Mucosa of rectum (tissue), 2 donors: ENCODE results near the gene VPS13D.

ENCODE experiments used
- H3K27ac ChIP-seq, 2 donors: one replicate each; pipeline ENCODE4 v1.7.0; 2013; ENCODE audit warnings: inconsistent platforms in 2 of 2, low read depth in 2 of 2, low read length in 2 of 2
- H3K27me3 ChIP-seq, 2 donors: one replicate each; pipeline ENCODE4 v1.7.0; 2013; ENCODE audit warnings: low read length in 2 of 2; ENCODE audit not compliant: control insufficient read depth in 2 of 2, insufficient read depth in 2 of 2
- H3K36me3 ChIP-seq, 2 donors: one replicate each; pipeline ENCODE4 v1.7.0; 2013; ENCODE audit warnings: low read length in 2 of 2; ENCODE audit not compliant: control insufficient read depth in 2 of 2, insufficient read depth in 2 of 2
- H3K4me1 ChIP-seq, 2 donors: one replicate each; pipeline ENCODE4 v1.7.0; 2013; ENCODE audit warnings: low read length in 2 of 2, mild to moderate bottlenecking in 1 of 2; ENCODE audit not compliant: control insufficient read depth in 2 of 2, insufficient read depth in 2 of 2
- H3K4me3 ChIP-seq, 2 donors: one replicate each; pipeline ENCODE4 v1.7.0; 2013; ENCODE audit warnings: low read length in 2 of 2
- H3K9ac ChIP-seq, 2 donors: one replicate each; pipeline ENCODE4 v1.7.0; 2013; ENCODE audit warnings: low read length in 2 of 2, low read depth in 1 of 2, mild to moderate bottlenecking in 1 of 2
- H3K9me3 ChIP-seq, 2 donors: one replicate each; pipeline ENCODE4 v1.7.0; 2013; ENCODE audit warnings: low read length in 2 of 2; ENCODE audit not compliant: control insufficient read depth in 2 of 2
- donor health status: healthy.
- donor health status: Normal muscosa, but diverticular disease.

The VPS13D gene

DNA sequence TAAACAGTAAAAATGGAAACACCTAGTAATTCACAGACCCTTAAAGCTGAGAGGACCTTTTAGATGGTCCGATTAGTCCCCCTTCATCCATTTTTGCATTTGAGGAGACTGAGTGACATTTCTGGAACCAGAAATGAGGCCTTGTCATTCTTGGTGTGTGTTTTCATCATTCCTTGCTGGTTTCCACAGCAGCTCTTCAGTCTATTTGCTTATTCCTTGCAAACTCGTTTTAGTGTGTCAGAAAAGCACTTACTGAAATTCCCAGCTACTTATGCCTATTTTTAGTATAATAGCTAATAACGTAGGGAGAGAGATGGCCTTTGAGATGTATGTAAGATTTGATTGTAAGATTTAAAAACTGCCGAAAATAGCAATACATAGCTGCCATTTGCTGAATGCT, 70.9 kb downstream of the VPS13D start:
- H3K4me3 ChIP-seq: no peak overlapping the region
- H3K9me3 ChIP-seq: no peaks in the 10 kb centered on the region
- H3K27ac ChIP-seq: no peak overlapping the region
- peaks cover 33 to 56% of the 10 kb centered on the region in 2 donors for H3K36me3 ChIP-seq
- no peaks in the 10 kb centered on the region for H3K27me3 ChIP-seq
- no peak overlapping the region for H3K9ac ChIP-seq
- no peaks in the 10 kb centered on the region for H3K4me1 ChIP-seq

DNA sequence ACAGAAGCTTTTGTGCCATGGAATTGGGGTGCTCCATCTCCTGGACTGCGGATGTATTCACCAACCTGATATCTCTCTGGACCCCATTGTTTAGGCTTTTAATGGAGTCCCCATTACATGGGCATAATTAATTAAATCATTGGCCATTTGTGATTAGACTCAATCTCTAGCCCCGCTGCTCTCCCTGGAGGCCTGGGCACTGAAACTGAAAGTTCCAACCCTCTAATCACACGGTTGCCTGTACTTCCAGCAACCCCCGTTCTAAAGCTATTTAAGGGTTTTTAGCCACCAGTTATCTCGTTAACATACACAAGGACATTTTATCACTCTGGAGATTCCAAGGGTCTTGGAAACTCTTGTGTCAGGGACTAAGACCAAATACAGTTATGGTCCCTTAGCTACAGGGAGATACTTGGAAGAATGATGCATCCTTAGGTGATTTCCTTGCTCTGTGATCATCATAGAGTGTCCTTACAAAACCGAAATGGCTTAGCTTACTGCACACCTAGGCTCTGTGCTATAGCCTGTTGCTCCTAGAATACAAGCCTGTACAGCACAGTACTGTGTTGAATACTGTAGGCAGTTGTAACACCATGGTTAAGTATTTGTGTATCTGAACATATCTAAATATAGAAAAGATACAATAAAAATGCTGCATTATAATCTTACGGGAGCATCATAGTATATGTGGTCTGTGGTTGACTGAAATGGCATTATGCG, 71.8 kb downstream of the VPS13D start:
- H3K4me3 ChIP-seq: no peak overlapping the region
- peaks cover 34 to 55% of the 10 kb centered on the region in 2 donors for H3K36me3 ChIP-seq
- no peaks in the 10 kb centered on the region for H3K9me3 ChIP-seq
- no peak overlapping the region for H3K27ac ChIP-seq
- H3K9ac ChIP-seq: no peak overlapping the region
- no peaks in the 10 kb centered on the region for H3K27me3 ChIP-seq
- no peaks in the 10 kb centered on the region for H3K4me1 ChIP-seq

DNA sequence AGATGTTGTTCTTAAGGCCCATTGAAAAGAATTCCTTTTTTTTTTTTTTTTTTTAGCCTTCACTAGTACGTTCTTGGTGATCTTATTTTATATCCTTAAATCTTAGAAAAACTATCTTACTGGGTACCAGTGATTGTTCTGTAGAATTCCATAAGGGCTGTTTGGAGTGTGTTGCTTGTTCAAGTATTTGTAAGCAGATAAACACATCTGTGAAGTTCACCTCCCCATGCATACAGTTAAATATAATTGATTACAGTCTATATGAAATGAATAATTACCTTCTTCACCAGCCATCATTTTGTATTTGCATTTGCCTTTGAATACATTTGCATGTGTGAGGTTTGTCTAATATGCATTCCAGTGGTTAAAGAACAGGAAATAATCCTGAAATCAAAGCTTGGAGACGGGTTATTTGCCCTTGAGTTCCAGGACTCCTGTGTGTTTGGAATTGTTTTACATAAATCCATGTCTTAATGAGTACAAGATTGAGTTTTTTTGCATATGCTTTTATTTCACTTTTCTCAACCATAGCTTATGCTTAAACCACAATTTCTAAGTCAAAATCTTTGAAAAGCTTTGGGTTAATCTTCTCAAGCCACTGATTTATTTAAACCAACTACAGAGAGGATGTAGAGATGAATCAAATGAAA, 73.1 kb downstream of the VPS13D start:
- H3K4me1 ChIP-seq: no peaks in the 10 kb centered on the region
- H3K9me3 ChIP-seq: no peaks in the 10 kb centered on the region
- H3K27me3 ChIP-seq: no peaks in the 10 kb centered on the region
- no peak overlapping the region for H3K9ac ChIP-seq
- no peak overlapping the region for H3K4me3 ChIP-seq
- peaks cover 41 to 53% of the 10 kb centered on the region in 2 donors for H3K36me3 ChIP-seq
- H3K27ac ChIP-seq: no peak overlapping the region

DNA sequence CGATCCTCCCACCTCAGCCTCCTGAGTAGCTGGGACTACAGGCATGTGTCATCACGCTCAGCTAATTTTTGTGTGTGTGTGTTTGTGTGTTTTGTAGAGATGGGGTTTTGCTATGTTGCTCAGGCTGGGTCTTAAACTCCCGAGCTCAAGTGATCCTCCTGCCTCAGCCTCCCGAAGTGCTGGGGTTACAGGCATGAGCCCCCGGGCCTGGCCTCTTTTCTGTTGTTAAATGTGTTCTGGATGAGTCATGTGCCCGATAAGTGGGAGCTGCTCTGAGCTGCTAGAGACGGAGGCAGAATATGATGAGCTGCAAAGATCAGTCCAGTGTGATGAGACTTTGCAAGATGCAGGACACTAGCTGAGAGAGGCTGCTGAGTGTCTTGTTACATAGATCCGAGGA, 75.5 kb downstream of the VPS13D start:
- Histone ChIP-seq H3K9me3 (no peaks in the 10 kb centered on the region), H3K27me3 (no peaks in the 10 kb centered on the region), H3K4me3 (no peak overlapping the region), H3K9ac (no peak overlapping the region), H3K4me1 (peaks cover 0 to 2% of the 10 kb centered on the region in 2 donors), H3K36me3 (peaks cover 55 to 58% of the 10 kb centered on the region in 2 donors), H3K27ac (no peak overlapping the region)

DNA sequence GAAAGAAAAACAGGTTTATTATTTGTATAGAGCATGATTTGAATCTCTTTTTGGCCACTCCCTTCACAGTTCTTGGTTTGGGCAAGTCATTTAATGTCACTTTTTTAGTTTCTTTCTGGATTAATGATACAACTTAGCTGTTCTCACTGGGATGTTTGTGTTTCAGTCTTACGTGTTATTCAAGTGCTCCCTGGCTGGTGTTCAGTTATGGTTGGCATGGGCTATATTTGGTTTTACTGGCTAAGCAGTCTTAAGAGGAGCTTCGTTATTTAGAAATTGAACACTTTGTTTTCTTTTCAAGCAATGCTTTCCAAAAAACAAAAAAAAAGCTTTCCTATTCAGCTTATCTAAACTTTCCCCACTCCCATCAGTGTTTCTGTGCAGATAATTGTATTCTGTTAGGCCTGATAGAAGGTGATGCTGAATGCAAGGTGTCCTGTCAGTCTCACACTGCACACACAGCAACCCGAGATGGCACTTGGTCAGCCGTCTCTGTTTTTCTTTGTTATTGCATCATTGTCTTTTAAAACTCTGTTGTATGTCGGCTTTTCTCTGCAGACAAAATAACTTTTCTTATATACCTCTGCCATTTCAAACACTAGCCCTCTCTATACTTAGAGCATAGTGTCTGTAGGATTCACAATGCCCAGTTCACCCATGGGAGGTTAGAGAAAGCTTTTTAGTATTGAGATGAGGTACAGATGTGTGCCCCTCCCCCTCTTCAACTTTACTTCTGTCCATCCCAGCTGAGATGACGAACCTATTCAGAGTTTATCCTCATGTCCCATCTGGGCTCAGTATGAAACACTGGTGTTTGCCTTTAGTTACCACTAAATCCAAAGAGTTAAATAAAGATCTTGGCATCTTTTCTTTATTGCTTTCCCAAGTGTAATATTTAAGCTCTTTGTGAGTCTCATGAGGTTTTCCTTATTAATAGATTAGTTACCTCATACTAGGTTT, 80.2 kb downstream of the VPS13D start:
- Histone ChIP-seq H3K9me3 (no peaks in the 10 kb centered on the region), H3K36me3 (peaks cover 59 to 65% of the 10 kb centered on the region in 2 donors), H3K4me1 (peaks cover 0 to 2% of the 10 kb centered on the region in 2 donors), H3K9ac (no peak overlapping the region), H3K4me3 (no peak overlapping the region), H3K27me3 (no peaks in the 10 kb centered on the region), H3K27ac (peak overlapping the region in 1 of 2 donors; percentile 32)

DNA sequence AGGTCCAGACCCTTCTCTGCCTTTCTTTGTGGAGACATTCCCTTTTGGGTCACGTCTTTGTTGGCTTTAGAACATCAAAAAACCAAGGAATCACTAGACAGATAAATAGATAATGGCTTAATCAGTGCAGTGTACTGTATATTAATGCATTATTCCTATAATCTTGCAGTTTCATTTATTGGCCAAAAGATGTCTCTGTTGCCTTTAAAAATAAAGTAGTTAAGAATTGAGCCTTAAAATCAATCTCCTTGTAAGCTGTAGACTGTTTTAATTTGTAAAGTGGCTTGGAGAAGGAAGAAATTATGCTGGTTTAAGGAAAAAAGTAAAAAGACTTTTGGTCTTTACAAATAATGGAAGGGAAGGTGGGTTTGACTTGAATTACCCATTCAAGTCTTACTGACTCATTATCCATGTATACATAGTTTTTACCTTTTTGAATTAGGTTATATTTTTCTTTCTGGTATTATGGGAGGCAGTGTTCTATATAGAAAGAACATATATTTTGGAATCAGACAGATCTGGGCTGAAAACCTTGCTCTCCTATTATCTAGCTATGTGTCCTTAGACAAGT, 84.6 kb downstream of the VPS13D start:
- no peak overlapping the region for H3K4me3 ChIP-seq
- no peak overlapping the region for H3K9ac ChIP-seq
- peaks cover 0 to 2% of the 10 kb centered on the region in 2 donors for H3K4me1 ChIP-seq
- no peaks in the 10 kb centered on the region for H3K9me3 ChIP-seq
- peak overlapping the region in 1 of 2 donors; percentile 6 for H3K27ac ChIP-seq
- H3K27me3 ChIP-seq: no peaks in the 10 kb centered on the region
- H3K36me3 ChIP-seq: peaks cover 61 to 62% of the 10 kb centered on the region in 2 donors

DNA sequence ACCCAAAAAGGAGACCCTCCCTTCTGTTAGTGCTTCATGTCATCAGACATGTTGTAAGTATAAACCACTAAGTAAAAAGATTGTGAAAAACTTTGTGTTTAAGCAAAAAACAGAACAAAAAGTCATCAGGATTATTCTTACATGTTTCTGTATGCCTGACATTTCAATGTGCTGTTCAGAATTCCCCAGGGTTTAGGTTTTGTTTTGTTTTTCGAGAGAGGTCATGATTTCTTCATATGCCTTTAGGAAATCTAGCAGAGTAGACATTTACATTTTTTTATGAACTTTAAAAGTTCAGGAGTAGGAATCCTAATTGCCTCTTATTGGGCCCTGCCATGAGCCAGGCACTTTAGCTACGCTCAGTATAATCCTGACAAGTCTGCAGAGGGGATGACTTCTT, 85.3 kb downstream of the VPS13D start:
- peaks cover 62 to 66% of the 10 kb centered on the region in 2 donors for H3K36me3 ChIP-seq
- no peaks in the 10 kb centered on the region for H3K27me3 ChIP-seq
- H3K4me3 ChIP-seq: no peak overlapping the region
- H3K4me1 ChIP-seq: peaks cover 0 to 2% of the 10 kb centered on the region in 2 donors
- no peak overlapping the region for H3K27ac ChIP-seq
- no peak overlapping the region for H3K9ac ChIP-seq
- no peaks in the 10 kb centered on the region for H3K9me3 ChIP-seq

DNA sequence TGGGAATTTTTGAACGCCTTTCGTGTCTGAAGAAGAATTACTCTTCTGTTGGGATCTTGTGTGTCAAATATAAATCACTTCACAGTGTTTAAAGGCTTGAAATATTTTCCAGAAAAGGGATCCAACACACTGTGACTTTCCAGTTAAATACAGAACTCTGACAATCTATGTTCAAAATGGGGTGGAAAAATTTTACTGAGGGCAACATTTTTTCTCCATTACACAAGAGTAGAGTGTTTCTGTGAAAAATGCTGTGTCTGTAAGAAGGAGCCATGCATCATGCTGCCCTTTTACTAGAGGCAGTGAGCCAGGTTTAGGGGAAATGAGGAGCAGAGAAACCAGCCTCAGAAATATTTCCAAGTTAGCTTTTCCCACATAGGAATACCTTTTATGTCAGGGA, 86.5 kb downstream of the VPS13D start:
- peaks cover 68 to 70% of the 10 kb centered on the region in 2 donors for H3K36me3 ChIP-seq
- no peak overlapping the region for H3K4me3 ChIP-seq
- no peak overlapping the region for H3K9ac ChIP-seq
- H3K27ac ChIP-seq: peak overlapping the region in 1 of 2 donors; percentile 36
- no peaks in the 10 kb centered on the region for H3K9me3 ChIP-seq
- H3K27me3 ChIP-seq: no peaks in the 10 kb centered on the region
- H3K4me1 ChIP-seq: no peaks in the 10 kb centered on the region

DNA sequence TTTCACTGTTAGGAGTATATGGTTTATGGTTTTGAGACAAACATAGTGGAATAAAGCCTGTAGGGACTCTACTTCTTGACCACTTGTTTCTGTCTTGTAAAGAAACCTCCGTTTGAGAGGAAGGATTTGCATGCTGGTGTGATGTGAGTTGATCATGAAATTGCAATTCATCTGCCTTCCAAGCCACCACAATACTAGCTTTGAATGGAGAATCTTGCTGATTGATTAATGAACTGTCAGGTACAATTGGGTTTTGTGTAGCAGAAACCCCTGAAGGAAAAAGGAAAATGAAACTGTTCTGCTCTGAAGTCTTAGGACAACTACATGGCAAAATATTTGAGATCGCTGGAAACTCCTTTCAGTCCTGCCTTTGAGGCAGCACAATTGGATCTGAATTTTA, 90.7 kb downstream of the VPS13D start:
- H3K27ac ChIP-seq: no peak overlapping the region
- no peaks in the 10 kb centered on the region for H3K27me3 ChIP-seq
- no peak overlapping the region for H3K4me3 ChIP-seq
- no peaks in the 10 kb centered on the region for H3K9me3 ChIP-seq
- no peaks in the 10 kb centered on the region for H3K4me1 ChIP-seq
- H3K36me3 ChIP-seq: peaks cover 57 to 63% of the 10 kb centered on the region in 2 donors
- no peak overlapping the region for H3K9ac ChIP-seq
